Measurements from ENCODE around the gene ERGIC1.

The ERGIC1 gene

DNA sequence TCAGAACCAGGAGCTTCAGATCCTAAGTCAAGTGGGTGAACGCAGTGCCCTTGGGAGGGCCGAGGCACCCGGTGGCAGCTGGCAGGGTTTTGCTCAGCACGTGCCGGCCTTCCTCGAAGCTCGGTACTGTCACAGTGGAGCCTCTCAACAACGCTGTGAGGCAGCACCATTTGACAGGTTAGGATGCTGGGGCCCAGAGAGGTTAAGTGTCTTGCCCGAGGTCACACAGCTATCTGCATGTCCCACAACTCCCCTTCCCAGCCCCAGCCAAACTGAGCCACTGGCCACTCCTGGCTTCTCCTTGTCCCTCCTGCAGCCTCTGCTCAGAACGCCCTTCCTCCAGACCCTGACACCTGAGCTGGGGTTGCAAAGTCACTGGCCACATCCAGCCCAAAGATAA, 81.5 kb downstream of the ERGIC1 start:
- Mint-ChIP-seq H3K4me3 (no peak overlapping the region), H3K27me3 (no peaks in the 10 kb centered on the region), H3K36me3 (peaks cover 6% of the 10 kb centered on the region), H3K4me1 (peaks cover 18% of the 10 kb centered on the region), H3K27ac (no peak overlapping the region), H3K9me3 (no peaks in the 10 kb centered on the region)

DNA sequence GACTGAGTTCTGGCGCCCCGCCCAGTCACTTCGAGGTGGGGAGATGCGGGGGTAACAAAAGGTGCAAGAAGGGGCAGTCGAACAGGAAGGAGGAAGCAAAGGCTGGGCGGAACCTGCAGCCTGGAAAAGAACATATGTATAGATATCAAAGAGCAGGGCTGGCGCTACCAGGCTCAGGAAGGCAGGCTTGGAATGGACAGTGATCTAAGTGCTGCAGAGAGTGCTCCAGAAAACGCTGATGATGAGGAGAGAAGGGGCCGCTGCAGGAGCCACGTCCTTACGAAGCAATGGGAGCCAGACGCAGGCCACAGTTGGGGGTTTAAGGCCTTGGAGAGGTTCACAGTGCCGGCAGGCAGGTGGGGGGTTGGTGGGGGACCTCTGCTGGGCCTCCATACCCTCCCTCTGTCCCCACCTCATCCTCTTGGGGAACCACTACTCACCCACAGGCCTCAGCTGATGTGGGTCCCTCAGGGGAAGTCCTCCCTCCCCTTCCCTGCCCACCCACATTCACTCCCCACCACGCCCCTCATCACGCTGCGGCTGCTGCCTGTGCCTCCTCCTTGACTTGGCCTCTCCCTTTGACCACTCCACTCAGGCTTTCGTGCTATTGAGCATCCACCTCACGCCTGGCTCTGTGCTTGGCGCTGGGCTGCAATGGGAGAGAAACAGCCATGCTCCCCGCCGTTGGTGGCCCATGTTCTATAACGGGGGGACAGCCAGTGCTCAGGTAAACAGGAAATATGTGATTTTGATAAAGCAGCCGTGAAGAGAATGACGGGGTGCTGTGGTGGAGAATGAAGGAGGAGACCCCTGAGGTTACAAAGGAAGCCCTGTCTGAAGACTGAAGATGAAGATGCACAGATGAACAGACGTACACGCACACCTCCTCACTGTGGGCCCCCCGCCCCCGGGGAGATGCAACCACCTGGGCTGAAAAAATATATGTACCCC, 84.6 kb downstream of the ERGIC1 start:
- no peak overlapping the region for H3K4me3 Mint-ChIP-seq
- no peak overlapping the region for H3K27ac Mint-ChIP-seq
- no peaks in the 10 kb centered on the region for H3K9me3 Mint-ChIP-seq
- peaks cover 18% of the 10 kb centered on the region for H3K4me1 Mint-ChIP-seq
- H3K36me3 Mint-ChIP-seq = peaks cover 6% of the 10 kb centered on the region
- no peaks in the 10 kb centered on the region for H3K27me3 Mint-ChIP-seq

- H3K4me3 Mint-ChIP-seq = no peak overlapping the region
- no peaks in the 10 kb centered on the region for H3K9me3 Mint-ChIP-seq
- peaks cover 18% of the 10 kb centered on the region for H3K4me1 Mint-ChIP-seq
- no peaks in the 10 kb centered on the region for H3K27me3 Mint-ChIP-seq
- no peak overlapping the region for H3K27ac Mint-ChIP-seq
- peaks cover 10% of the 10 kb centered on the region for H3K36me3 Mint-ChIP-seq
Observed at GRCh38 chr5:172919525-172920446, 85.7 kb downstream of the ERGIC1 start.

DNA sequence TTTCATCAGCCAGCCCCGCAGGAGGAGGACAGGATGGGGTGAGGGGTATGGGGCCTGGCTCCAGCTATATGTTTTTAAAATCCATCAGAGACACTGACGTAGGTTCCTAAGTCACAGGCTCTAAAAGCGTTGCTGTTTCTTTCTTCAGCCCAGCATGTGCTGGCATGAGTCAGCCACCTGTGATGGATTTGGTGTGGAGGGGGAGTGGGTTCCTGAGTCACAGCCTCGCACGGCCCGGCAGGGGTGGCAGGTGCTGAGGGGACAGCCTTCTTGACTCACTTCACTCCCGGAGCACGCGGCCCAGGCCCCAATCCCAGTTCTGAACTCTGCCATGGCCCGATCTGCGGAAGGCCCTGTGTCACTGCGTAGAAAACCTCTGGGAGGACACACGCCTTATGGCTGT, 86.4 kb downstream of the ERGIC1 start:
- Mint-ChIP-seq H3K4me1 (peaks cover 18% of the 10 kb centered on the region), H3K9me3 (no peaks in the 10 kb centered on the region), H3K4me3 (no peak overlapping the region), H3K36me3 (peaks cover 10% of the 10 kb centered on the region), H3K27ac (no peak overlapping the region), H3K27me3 (no peaks in the 10 kb centered on the region)

DNA sequence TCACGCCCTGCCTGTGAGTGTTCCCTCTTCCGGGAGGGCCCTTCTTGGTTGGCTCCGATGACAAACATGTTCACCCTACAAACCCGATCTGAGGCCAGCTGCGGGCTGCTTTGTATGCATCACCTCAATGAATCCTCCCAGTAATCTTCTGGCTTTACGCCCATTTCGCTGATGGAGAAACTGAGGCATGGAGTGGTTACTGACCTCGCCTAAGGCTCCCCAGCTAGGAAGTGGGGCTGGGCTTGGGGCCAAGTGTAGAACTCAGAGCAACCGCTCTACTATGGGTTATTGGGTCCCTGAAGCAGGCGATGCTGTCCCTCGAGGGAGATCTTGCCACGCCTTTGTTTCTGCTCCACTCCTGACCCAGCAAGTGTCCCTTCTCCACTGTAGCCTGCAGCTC, 86.9 kb downstream of the ERGIC1 start:
- Mint-ChIP-seq H3K4me1 (peaks cover 18% of the 10 kb centered on the region), H3K9me3 (no peaks in the 10 kb centered on the region), H3K27ac (no peak overlapping the region), H3K27me3 (no peaks in the 10 kb centered on the region), H3K4me3 (no peak overlapping the region), H3K36me3 (peaks cover 10% of the 10 kb centered on the region)

- no peak overlapping the region for H3K27ac Mint-ChIP-seq
- H3K36me3 Mint-ChIP-seq = peaks cover 10% of the 10 kb centered on the region
- peaks cover 18% of the 10 kb centered on the region for H3K4me1 Mint-ChIP-seq
- no peak overlapping the region for H3K4me3 Mint-ChIP-seq
- H3K9me3 Mint-ChIP-seq = no peaks in the 10 kb centered on the region
- H3K27me3 Mint-ChIP-seq = no peaks in the 10 kb centered on the region
Observed at GRCh38 chr5:172921906-172922305, 87.9 kb downstream of the ERGIC1 start.

DNA sequence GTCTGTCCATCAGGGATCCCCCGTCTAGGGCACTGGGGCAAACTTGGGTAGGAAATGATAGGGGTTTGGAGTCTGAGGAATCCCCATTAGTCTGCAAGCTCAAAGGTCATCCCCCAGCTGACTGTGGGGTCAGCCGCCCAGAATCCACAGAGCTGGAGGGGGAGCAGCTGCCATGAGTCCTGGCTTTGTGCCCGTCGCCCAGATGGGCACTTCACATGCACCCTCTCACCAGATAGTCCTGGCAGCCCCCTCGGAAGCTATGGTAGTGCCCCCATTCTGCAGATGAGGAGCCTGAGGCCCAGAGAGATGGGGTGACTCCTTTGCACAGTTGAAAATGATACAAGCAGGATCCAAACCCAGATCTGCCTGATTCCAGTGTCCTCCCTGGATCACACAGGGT, 89.5 kb downstream of the ERGIC1 start:
- H3K36me3 Mint-ChIP-seq = peaks cover 16% of the 10 kb centered on the region
- H3K27me3 Mint-ChIP-seq = no peaks in the 10 kb centered on the region
- peaks cover 6% of the 10 kb centered on the region for H3K4me1 Mint-ChIP-seq
- H3K9me3 Mint-ChIP-seq = no peaks in the 10 kb centered on the region
- no peak overlapping the region for H3K27ac Mint-ChIP-seq
- no peak overlapping the region for H3K4me3 Mint-ChIP-seq

- no peaks in the 10 kb centered on the region for H3K4me1 Mint-ChIP-seq
- no peak overlapping the region for H3K27ac Mint-ChIP-seq
Observed at GRCh38 chr5:172925336-172925948, 91.4 kb downstream of the ERGIC1 start.

GRCh38 chr5:172926008-172926523, 92.0 kb downstream of the ERGIC1 start:
- Mint-ChIP-seq H3K27me3 (no peaks in the 10 kb centered on the region), H3K9me3 (no peaks in the 10 kb centered on the region), H3K27ac (no peak overlapping the region), H3K4me3 (no peak overlapping the region), H3K4me1 (no peaks in the 10 kb centered on the region), H3K36me3 (peaks cover 14% of the 10 kb centered on the region)

More at GRCh38 chr5:172925336-172925948, 91.4 kb downstream of the ERGIC1 start:
- Mint-ChIP-seq H3K4me3 (no peak overlapping the region), H3K9me3 (no peaks in the 10 kb centered on the region), H3K36me3 (peaks cover 14% of the 10 kb centered on the region), H3K27me3 (no peaks in the 10 kb centered on the region)

- Mint-ChIP-seq H3K27me3 (no peaks in the 10 kb centered on the region), H3K4me1 (no peaks in the 10 kb centered on the region), H3K9me3 (no peaks in the 10 kb centered on the region), H3K4me3 (no peak overlapping the region), H3K36me3 (peaks cover 14% of the 10 kb centered on the region), H3K27ac (peak overlapping the region; percentile 12)
Observed at GRCh38 chr5:172926796-172927195, 92.7 kb downstream of the ERGIC1 start.

DNA sequence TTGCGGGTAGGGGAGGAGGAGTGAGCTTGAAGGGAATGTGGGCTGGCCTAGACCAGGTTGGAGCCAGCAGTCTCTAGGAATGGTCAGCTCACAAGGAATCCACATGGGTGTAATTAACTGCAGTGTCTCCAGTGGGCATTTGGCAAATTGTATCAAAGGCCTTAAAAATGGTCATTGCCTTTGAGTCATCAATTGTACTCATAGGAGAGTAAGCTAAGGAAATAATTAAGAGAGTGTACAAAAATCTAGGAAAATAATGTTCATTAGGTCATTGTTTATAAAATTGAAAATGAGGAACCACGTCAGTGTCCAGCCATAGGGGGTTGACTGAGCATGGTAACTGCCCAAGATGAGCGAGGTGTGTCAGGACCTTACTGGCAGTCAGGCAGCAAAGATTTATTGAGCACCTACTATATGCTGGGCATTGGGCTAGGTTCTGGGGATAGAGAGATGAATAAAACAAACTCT, 95.4 kb downstream of the ERGIC1 start:
- no peak overlapping the region for H3K4me3 Mint-ChIP-seq
- H3K27ac Mint-ChIP-seq = peak overlapping the region; percentile 43
- H3K9me3 Mint-ChIP-seq = no peaks in the 10 kb centered on the region
- H3K36me3 Mint-ChIP-seq = peaks cover 12% of the 10 kb centered on the region
- no peaks in the 10 kb centered on the region for H3K27me3 Mint-ChIP-seq
- peaks cover 7% of the 10 kb centered on the region for H3K4me1 Mint-ChIP-seq

DNA sequence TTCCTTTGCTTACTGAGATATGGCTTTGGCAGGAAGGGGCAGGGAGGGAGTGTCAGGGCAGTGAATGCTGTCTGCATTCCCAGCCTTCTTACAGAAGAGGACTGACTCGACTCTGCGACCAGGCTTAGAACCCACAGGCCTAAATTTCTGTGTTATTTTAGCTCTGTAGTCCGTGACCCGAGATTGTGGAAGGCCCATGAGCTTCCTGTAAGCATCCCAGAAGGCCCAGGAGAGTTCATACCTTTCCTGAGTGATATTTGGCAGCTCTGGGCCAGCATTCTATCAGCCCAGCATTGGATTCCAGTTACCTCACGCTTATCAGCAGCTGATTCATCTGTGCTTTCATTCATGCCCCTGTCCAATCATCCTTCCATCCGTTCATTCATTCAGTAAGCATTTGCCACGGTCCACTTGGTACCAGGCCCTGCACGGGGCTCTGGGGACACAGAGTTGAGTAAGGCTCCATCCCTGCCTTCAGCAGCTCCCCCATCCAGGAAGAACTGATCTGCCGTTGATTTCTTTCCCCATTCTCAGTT, 97.0 kb downstream of the ERGIC1 start:
- Mint-ChIP-seq H3K9me3 (no peaks in the 10 kb centered on the region), H3K36me3 (peaks cover 11% of the 10 kb centered on the region), H3K27ac (no peak overlapping the region), H3K4me3 (no peak overlapping the region), H3K27me3 (no peaks in the 10 kb centered on the region), H3K4me1 (peaks cover 7% of the 10 kb centered on the region)

DNA sequence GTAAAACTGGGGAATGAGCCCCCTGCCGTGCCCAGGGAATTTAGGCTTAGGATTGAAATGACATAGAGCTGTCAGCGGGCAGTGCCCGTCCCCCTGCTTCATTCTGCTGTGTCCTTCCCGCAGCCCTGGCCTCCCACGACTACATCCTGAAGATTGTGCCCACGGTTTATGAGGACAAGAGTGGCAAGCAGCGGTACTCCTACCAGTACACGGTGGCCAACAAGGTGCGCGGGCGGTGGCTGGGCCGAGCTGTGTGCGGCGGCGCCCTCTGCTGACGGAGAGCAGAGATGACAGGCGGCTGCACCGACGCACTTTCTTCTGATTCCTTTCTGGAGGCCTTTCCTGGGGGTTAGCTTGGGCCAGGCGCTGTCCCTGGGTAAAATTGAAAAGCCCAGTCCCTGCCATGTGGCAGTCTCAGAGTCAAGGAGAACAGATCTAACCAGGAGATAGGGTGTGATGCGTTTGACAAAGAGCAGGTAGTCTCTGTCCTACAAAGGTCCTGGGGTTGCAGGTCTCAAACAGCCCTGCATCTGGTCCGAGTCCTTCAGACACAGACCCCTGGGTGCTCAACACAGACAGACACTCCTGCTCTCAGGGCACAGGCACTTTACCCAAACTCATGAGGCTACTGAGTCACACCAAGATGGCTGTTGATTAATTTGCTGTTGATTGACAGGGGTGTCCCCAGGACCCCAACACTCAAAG, 98.4 kb downstream of the ERGIC1 start:
- H3K9me3 Mint-ChIP-seq = no peaks in the 10 kb centered on the region
- H3K4me1 Mint-ChIP-seq = peaks cover 7% of the 10 kb centered on the region
- H3K27me3 Mint-ChIP-seq = no peaks in the 10 kb centered on the region
- peak overlapping the region; percentile 12 for H3K27ac Mint-ChIP-seq
- H3K4me3 Mint-ChIP-seq = no peak overlapping the region
- H3K36me3 Mint-ChIP-seq = peaks cover 7% of the 10 kb centered on the region

DNA sequence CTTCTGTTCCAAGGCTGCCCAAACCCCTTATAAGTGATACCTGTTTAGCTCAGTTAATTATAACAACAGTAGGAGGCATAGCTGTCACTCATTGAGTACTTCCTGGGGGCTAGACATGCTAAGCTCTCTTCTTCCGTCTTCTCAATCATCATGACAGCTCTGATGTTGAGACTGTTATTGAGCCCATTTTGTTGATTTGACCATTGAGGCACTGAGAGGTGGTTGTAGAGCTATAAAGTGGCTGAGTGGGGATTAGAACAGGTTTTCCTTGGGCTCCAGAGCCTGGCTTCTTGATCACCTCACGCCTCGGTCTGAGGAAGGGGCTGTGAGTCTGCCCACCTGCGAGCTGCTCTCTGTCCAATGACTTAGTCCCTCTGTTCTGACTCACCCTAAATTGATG, 99.2 kb downstream of the ERGIC1 start:
- no peak overlapping the region for H3K4me3 Mint-ChIP-seq
- no peak overlapping the region for H3K27ac Mint-ChIP-seq
- no peaks in the 10 kb centered on the region for H3K9me3 Mint-ChIP-seq
- H3K4me1 Mint-ChIP-seq = peaks cover 7% of the 10 kb centered on the region
- peaks cover 3% of the 10 kb centered on the region for H3K36me3 Mint-ChIP-seq
- H3K27me3 Mint-ChIP-seq = no peaks in the 10 kb centered on the region

All from activated naive CD4-positive, alpha-beta T cell treated with anti-CD3 and anti-CD28 coated beads, Interleukin-2, amount 50 U/mL, for 24 hours (primary cell).